ENCODE data around the gene STK39. TPM values are rescaled to one million over a fixed set of nuclear protein-coding genes. Genes with fewer than 3 reads are reported as not detected.

The STK39 gene
- polyA plus RNA-seq, 2 of the 4 experiments (the other 2 are of a cell fraction): 14.2 to 27.2 TPM

DNA sequence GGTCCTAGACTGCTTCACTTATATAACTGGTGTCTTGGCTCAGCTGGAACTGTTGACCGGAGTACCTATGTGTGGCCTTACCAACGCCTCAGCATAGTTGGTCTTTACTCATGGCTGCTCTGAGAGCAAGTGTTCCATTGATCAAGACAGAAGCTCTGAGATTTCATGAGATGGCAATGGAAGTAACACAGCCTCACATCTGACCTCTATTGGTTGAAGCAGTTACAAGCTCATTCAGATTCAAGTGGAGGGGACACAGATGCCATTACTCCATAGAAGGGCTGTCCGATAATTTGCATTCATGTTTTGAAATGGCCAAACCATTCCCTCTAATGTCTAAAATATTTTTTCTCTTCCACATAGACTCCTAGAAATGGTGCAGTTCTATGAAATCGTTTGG lies 46.4 kb upstream of the STK39 start:
- ChIA-PET CTCF (interaction anchor here (1.3 kb wide), 1 partner anchor 12 kb away, joined by 4 read pairs; no protein-coding TSS in a partner anchor), POLR2A (no interaction called here)
- H3K4me3 ChIP-seq: no peak overlapping the region
- ATAC-seq (peak in 1 of 2 experiments; percentile 48; a peak in 2 of 6 replicates), DNase-seq (ENCODE audit: low read depth in 1 of 2, low spot score in 1 of 2) (peak in 1 of 2 experiments; percentile 10), FAIRE-seq (no peak)
- no peak overlapping the region for H3K4me2 ChIP-seq
- H3K27ac ChIP-seq: no peak overlapping the region
- TF ChIP-seq CBX8 (IDR thresholded peaks at IDR 0.05) (no peak), NR3C1 (IDR thresholded peaks at IDR 0.05) (no peak), ZSCAN20 (CRISPR knock-in tag; IDR thresholded peaks at IDR 0.05) (no peak), FOSL2 (IDR thresholded peaks at IDR 0.05) (no peak), FOSL2 (CRISPR knock-in tag; IDR thresholded peaks at IDR 0.05) (no peak), KDM1A (IDR thresholded peaks at IDR 0.05; ENCODE audit: low read depth) (no peak), FOXS1 (CRISPR knock-in tag; IDR thresholded peaks at IDR 0.05) (no peak), RFX5 (IDR thresholded peaks at IDR 0.05) (no peak), HOXB5 (CRISPR knock-in tag; IDR thresholded peaks at IDR 0.05) (no peak), TFCP2L1 (CRISPR knock-in tag; IDR thresholded peaks at IDR 0.05) (no peak), POLR2AphosphoS2 (conservative IDR thresholded peaks at IDR 0.05; ENCODE audit: low read length) (no peak), CHD4 (IDR thresholded peaks at IDR 0.05; ENCODE audit: borderline replicate concordance) (no peak), RARB (CRISPR knock-in tag; IDR thresholded peaks at IDR 0.05) (no peak), RAD21 (conservative IDR thresholded peaks at IDR 0.05 in 1 of 2, IDR thresholded peaks at IDR 0.05 in 1 of 2) (no peak), JUNB (IDR thresholded peaks at IDR 0.05) (no peak), ZC3H11A (IDR thresholded peaks at IDR 0.05) (no peak)
- TF ChIP-seq, protein P1, sequence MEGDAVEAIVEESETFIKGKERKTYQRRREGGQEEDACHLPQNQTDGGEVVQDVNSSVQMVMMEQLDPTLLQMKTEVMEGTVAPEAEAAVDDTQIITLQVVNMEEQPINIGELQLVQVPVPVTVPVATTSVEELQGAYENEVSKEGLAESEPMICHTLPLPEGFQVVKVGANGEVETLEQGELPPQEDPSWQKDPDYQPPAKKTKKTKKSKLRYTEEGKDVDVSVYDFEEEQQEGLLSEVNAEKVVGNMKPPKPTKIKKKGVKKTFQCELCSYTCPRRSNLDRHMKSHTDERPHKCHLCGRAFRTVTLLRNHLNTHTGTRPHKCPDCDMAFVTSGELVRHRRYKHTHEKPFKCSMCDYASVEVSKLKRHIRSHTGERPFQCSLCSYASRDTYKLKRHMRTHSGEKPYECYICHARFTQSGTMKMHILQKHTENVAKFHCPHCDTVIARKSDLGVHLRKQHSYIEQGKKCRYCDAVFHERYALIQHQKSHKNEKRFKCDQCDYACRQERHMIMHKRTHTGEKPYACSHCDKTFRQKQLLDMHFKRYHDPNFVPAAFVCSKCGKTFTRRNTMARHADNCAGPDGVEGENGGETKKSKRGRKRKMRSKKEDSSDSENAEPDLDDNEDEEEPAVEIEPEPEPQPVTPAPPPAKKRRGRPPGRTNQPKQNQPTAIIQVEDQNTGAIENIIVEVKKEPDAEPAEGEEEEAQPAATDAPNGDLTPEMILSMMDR (IDR thresholded peaks at IDR 0.05): no peak
- TF ChIP-seq, protein P2, sequence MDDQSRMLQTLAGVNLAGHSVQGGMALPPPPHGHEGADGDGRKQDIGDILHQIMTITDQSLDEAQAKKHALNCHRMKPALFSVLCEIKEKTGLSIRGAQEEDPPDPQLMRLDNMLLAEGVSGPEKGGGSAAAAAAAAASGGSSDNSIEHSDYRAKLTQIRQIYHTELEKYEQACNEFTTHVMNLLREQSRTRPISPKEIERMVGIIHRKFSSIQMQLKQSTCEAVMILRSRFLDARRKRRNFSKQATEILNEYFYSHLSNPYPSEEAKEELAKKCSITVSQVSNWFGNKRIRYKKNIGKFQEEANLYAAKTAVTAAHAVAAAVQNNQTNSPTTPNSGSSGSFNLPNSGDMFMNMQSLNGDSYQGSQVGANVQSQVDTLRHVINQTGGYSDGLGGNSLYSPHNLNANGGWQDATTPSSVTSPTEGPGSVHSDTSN (IDR thresholded peaks at IDR 0.05): no peak
- TF ChIP-seq, protein P3, sequence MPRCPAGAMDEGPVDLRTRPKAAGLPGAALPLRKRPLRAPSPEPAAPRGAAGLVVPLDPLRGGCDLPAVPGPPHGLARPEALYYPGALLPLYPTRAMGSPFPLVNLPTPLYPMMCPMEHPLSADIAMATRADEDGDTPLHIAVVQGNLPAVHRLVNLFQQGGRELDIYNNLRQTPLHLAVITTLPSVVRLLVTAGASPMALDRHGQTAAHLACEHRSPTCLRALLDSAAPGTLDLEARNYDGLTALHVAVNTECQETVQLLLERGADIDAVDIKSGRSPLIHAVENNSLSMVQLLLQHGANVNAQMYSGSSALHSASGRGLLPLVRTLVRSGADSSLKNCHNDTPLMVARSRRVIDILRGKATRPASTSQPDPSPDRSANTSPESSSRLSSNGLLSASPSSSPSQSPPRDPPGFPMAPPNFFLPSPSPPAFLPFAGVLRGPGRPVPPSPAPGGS (IDR thresholded peaks at IDR 0.05): no peak
- TF ChIP-seq, protein P4, sequence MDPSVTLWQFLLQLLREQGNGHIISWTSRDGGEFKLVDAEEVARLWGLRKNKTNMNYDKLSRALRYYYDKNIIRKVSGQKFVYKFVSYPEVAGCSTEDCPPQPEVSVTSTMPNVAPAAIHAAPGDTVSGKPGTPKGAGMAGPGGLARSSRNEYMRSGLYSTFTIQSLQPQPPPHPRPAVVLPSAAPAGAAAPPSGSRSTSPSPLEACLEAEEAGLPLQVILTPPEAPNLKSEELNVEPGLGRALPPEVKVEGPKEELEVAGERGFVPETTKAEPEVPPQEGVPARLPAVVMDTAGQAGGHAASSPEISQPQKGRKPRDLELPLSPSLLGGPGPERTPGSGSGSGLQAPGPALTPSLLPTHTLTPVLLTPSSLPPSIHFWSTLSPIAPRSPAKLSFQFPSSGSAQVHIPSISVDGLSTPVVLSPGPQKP (IDR thresholded peaks at IDR 0.05; ENCODE audit: low read depth, low read length): no peak
- TF ChIP-seq, protein P5, sequence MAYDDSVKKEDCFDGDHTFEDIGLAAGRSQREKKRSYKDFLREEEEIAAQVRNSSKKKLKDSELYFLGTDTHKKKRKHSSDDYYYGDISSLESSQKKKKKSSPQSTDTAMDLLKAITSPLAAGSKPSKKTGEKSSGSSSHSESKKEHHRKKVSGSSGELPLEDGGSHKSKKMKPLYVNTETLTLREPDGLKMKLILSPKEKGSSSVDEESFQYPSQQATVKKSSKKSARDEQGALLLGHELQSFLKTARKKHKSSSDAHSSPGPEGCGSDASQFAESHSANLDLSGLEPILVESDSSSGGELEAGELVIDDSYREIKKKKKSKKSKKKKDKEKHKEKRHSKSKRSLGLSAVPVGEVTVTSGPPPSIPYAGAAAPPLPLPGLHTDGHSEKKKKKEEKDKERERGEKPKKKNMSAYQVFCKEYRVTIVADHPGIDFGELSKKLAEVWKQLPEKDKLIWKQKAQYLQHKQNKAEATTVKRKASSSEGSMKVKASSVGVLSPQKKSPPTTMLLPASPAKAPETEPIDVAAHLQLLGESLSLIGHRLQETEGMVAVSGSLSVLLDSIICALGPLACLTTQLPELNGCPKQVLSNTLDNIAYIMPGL (CRISPR knock-in tag; IDR thresholded peaks at IDR 0.05; ENCODE audit: borderline replicate concordance): no peak
- H3K4me1 ChIP-seq: no peaks in the 10 kb centered on the region
- no peaks in the 10 kb centered on the region for H3K9me3 ChIP-seq
- 67% methylated on average over 4 of the region's 4 CpGs for WGBS (ENCODE audit: missing lambda C conversion rate)

DNA sequence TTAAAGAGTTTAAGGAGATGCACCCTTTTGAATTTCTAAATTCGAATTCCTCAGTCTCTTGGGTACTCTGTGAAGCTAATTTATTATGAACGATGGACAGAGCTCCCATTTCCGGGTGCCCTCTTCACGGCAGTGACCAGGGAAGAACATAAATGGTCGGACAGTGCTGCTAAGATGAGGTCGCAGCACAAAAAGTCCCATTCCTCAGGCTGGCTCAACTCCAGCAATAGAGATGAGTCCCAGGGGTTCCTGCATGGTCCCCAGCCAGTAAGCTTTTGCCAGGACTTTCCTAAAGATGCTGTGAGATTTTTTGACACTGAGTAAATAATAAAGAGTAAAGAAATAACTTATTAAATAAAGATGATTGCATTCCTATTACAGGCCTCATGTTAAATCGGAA lies 43.0 kb upstream of the STK39 start:
- no peak for FAIRE-seq
- CTCF ChIA-PET: no interaction called here
- H3K4me2 ChIP-seq: no peak overlapping the region
- WGBS (ENCODE audit: missing lambda C conversion rate): 39% methylated on average over 7 of the region's 7 CpGs
- H3K27ac ChIP-seq: no peak overlapping the region
- ATAC-seq: no peak
- no peak overlapping the region for H3K4me3 ChIP-seq
- H3K4me1 ChIP-seq: no peaks in the 10 kb centered on the region
- POLR2A ChIA-PET: no interaction called here
- TF ChIP-seq EP300 (IDR thresholded peaks at IDR 0.05) (no peak), JUNB (IDR thresholded peaks at IDR 0.05) (no peak), FOSB (CRISPR knock-in tag; IDR thresholded peaks at IDR 0.05) (no peak), FOSL2 (IDR thresholded peaks at IDR 0.05) (no peak), FOSL2 (CRISPR knock-in tag; IDR thresholded peaks at IDR 0.05) (no peak), NPAS2 (CRISPR knock-in tag; IDR thresholded peaks at IDR 0.05; ENCODE audit: borderline replicate concordance) (no peak), POLR2AphosphoS2 (conservative IDR thresholded peaks at IDR 0.05; ENCODE audit: low read length) (no peak), JUN (IDR thresholded peaks at IDR 0.05) (no peak), RCOR1 (IDR thresholded peaks at IDR 0.05; ENCODE audit: low read depth, low read length) (no peak), ZSCAN20 (CRISPR knock-in tag; IDR thresholded peaks at IDR 0.05) (no peak), MYC (IDR thresholded peaks at IDR 0.05; ENCODE audit: borderline replicate concordance, low read length) (no peak), KDM5A (IDR thresholded peaks at IDR 0.05) (no peak), RARB (CRISPR knock-in tag; IDR thresholded peaks at IDR 0.05) (no peak), HEYL (CRISPR knock-in tag; IDR thresholded peaks at IDR 0.05) (no peak), TFCP2L1 (CRISPR knock-in tag; IDR thresholded peaks at IDR 0.05) (no peak), CHD4 (IDR thresholded peaks at IDR 0.05; ENCODE audit: borderline replicate concordance) (no peak), BHLHE40 (IDR thresholded peaks at IDR 0.05; ENCODE audit: low read depth, low read length) (no peak), SMC3 (IDR thresholded peaks at IDR 0.05) (no peak)
- TF ChIP-seq, protein P2 (IDR thresholded peaks at IDR 0.05): no peak
- H3K9me3 ChIP-seq: no peaks in the 10 kb centered on the region
- DNase-seq (ENCODE audit: low read depth in 1 of 2, low spot score in 1 of 2): no peak

Measured in A549 (cell line).